Ovary (tissue), 9 donors: ENCODE data around the gene ATF7IP. TPM values are rescaled to one million over a fixed set of nuclear protein-coding genes. Genes with fewer than 3 reads are reported as not detected.

ENCODE experiments used
- DNase-seq, 5 donors: peaks; one replicate each; pipeline ENCODE4 v3.0.0-alpha.2; 2019 to 2020
- H3K27ac ChIP-seq, 2 donors: fragments of 200-600 bp; one replicate each; pipeline versions ENCODE4 v1.5.1 to v1.8.0; 2019 to 2022
- H3K27me3 ChIP-seq: fragments of 200-600 bp; one replicate; pipeline ENCODE4 v1.8.0; 2022
- H3K36me3 ChIP-seq: fragments of 200-600 bp; sonication (generic); one replicate; pipeline ENCODE4 v1.5.1; 2019
- H3K4me1 ChIP-seq: one replicate; pipeline ENCODE4 v1.8.1; 2013; ENCODE audit warnings: mild to moderate bottlenecking, moderate library complexity; ENCODE audit not compliant: insufficient read depth
- H3K4me3 ChIP-seq: fragments of 200-600 bp; sonication (generic); one replicate; pipeline ENCODE4 v1.5.1; 2017
- H3K9me3 ChIP-seq, 2 donors: fragments of 200-600 bp in 1 of 2; sonication (generic) in 1 of 2; one replicate each; pipeline versions ENCODE4 v1.5.1 to v1.8.1; 2013 to 2019; ENCODE audit warnings: mild to moderate bottlenecking in 1 of 2, moderate library complexity in 1 of 2
- CTCF ChIP-seq, 3 donors: fragments of 450-650 bp in 2 of 3; fragments of 200-600 bp in 1 of 3; IDR thresholded peaks; one replicate each; pipeline versions ENCODE4 v1.5.1 to v1.8.0; 2016 to 2022; ENCODE audit warnings: antibody characterized with exemption in 3 of 3, mild to moderate bottlenecking in 1 of 3
- EP300 ChIP-seq: sonication (generic); formaldehyde crosslinking; IDR thresholded peaks from one replicate; pipeline ENCODE4 v1.6.1; 2017; ENCODE audit warnings: antibody characterized with exemption
- POLR2A ChIP-seq: fragments of 450-650 bp; IDR thresholded peaks from one replicate; pipeline ENCODE4 v1.6.1; 2017; ENCODE audit warnings: antibody characterized with exemption, mild to moderate bottlenecking, moderate library complexity
- WGBS, 3 donors: extraction: QIAGEN DNeasy Blood & Tissue Kit in 1 of 3; methylation state at CpG; one replicate each; pipeline versions ENCODE4 v1.1.5 to v1.1.7; 2013 to 2017; 5-methylcytosine and 5-hydroxymethylcytosine counted together
- intact Hi-C, 4 donors: fragments of 100-400 bp; cut with DNase I; formaldehyde crosslinking; loops; one replicate each; pipeline versions ENCODE4 v1.11.0 to v1.15.1; 2022 to 2023
- polyA plus RNA-seq, 2 donors: library from polyadenylated mRNA; stranded (reverse); fragments of 200-250 nt in 1 of 2; fragments of 350-450 nt in 1 of 2; fragmentation: Illumina TruSeq in 1 of 2; extraction: RNeasy Lipid Tissue Mini Kit (QIAGEN cat#74804) in 1 of 2; gene quantifications; one replicate each; pipeline ENCODE4 v1.2.3, GENCODE V29; 2013 to 2014
- total RNA-seq, 7 donors: library from RNA; depleted of rRNA in 2 of 7; stranded (reverse); fragments of >200 nt in 2 of 7; fragmentation: NEBNext Ultra II Directional in 3 of 7; extraction: Animal tissue kit (Norgen Biotek cat#: 25700) in 3 of 7; gene quantifications; one replicate each; pipeline versions ENCODE4 v1.1.0 to v1.2.4, GENCODE V29; 2016 to 2023
- donor health status: DM: no; HTN: no; CAD: no; lungs with moderate emphysema.
- donor health status: DM: no; HTN: no; CAD: no.
- donor health status: Bipolar disorder and iron deficiency.
- donor health status: DM: yes; HTN: yes; CAD: no.
- donor health status: DM: no; HTN: no; CAD: no.
- donor health status: DM: yes; HTN: yes; CAD: no.

Gene ATF7IP
- total and polyA plus RNA-seq, 9 donors: 12.4 to 91.5 (median 71.9) TPM

- Histone ChIP-seq H3K9me3 (no peaks in the 10 kb centered on the region), H3K36me3 (no peaks in the 10 kb centered on the region), H3K4me1 (peaks cover 3% of the 10 kb centered on the region), H3K27me3 (no peaks in the 10 kb centered on the region), H3K4me3 (no peak overlapping the region), H3K27ac (no peak overlapping the region)
- intact Hi-C loops: loop anchor here in 1 of 4 donors (10.0 kb wide), 1 partner anchor 115 kb away; no protein-coding TSS in a partner anchor
- no peak for DNase-seq
- TF ChIP-seq POLR2A: no peak
- no peak for TF ChIP-seq CTCF (IDR thresholded peaks at IDR 0.05)
- no peak for TF ChIP-seq EP300
- 97 to 98% (median 98%) methylated on average over 7 of the region's 7 CpGs for WGBS, 3 donors
These were observed 3.8 kb downstream of the ATF7IP start for GRCh38 chr12:14369311-14369710.

GRCh38 chr12:14373217-14373616, 7.7 kb downstream of the ATF7IP start:
- H3K27me3 ChIP-seq: no peaks in the 10 kb centered on the region
- H3K9me3 ChIP-seq: no peaks in the 10 kb centered on the region
- DNase-seq: no peak
- no peak overlapping the region for H3K4me3 ChIP-seq
- no peaks in the 10 kb centered on the region for H3K36me3 ChIP-seq
- peaks cover 1% of the 10 kb centered on the region for H3K4me1 ChIP-seq
- intact Hi-C loops: no loop called here
- TF ChIP-seq EP300 (no peak), CTCF (IDR thresholded peaks at IDR 0.05) (no peak), POLR2A (no peak)
- no peak overlapping the region for H3K27ac ChIP-seq

- no peak overlapping the region for H3K27ac ChIP-seq
- H3K9me3 ChIP-seq: peaks cover 0 to 3% of the 10 kb centered on the region in 2 donors
- no peak overlapping the region for H3K4me3 ChIP-seq
- intact Hi-C loops: no loop called here
- no peaks in the 10 kb centered on the region for H3K36me3 ChIP-seq
- TF ChIP-seq EP300: no peak
- TF ChIP-seq CTCF (IDR thresholded peaks at IDR 0.05): no peak
- no peak for TF ChIP-seq POLR2A
- no peaks in the 10 kb centered on the region for H3K27me3 ChIP-seq
- DNase-seq: no peak
- peaks cover 3% of the 10 kb centered on the region for H3K4me1 ChIP-seq
These were observed 14.0 kb downstream of the ATF7IP start for GRCh38 chr12:14379508-14379907.

- no peaks in the 10 kb centered on the region for H3K9me3 ChIP-seq
- no peaks in the 10 kb centered on the region for H3K27me3 ChIP-seq
- 2 to 11% (median 7%) methylated on average over 2 of the region's 2 CpGs for WGBS, 3 donors
- H3K36me3 ChIP-seq: no peaks in the 10 kb centered on the region
- H3K27ac ChIP-seq: peak overlapping the region in 1 of 2 donors; percentile 57
- peak overlapping the region; percentile 19 for H3K4me3 ChIP-seq
- peak in 3 of 5 donors; percentile 39 to 61 (median 40) for DNase-seq
- no peak for TF ChIP-seq EP300
- TF ChIP-seq CTCF (IDR thresholded peaks at IDR 0.05): no peak
- no peak for TF ChIP-seq POLR2A
- intact Hi-C loops: no loop called here
- peaks cover 6% of the 10 kb centered on the region for H3K4me1 ChIP-seq
These were observed 19.5 kb downstream of the ATF7IP start for GRCh38 chr12:14384783-14385638.
